PC-3 (cell line): ENCODE measurements around the gene SGCG. TPM values are rescaled to one million over a fixed set of nuclear protein-coding genes. Genes with fewer than 3 reads are reported as not detected.

Experiments used
- ATAC-seq: fragments of 200-7000 bp; cut with Tn5 transposase; 2 replicates; pipeline ENCODE4 v1.9.1; 2020; ENCODE audit warnings: mild to moderate bottlenecking, moderate library complexity
- BruUV-seq: library from RNA; stranded (reverse); fragments of 400-500 nt; replicated peaks from 2 replicates; lab custom pipeline; 2021; lab: Mats Ljungman, UMichigan
- CTCF ChIA-PET: fragments of 300-600 bp; sonication (Branson Sonifier 250); formaldehyde crosslinking; loops from one replicate; lab custom pipeline; 2022; ENCODE audit warnings: antibody characterized with exemption; lab: Charles Lee
- POLR2A ChIA-PET: fragments of 300-600 bp; sonication (Branson Sonifier 250); formaldehyde crosslinking; loops from one replicate; lab custom pipeline; 2022; ENCODE audit warnings: antibody characterized with exemption; ENCODE audit not compliant: unreplicated experiment; lab: Charles Lee
- DNase-seq: peaks from one replicate; pipeline ENCODE4 v3.0.0-alpha.2; 2015
- H2AFZ ChIP-seq: fragments of 300-600 bp; sonication (generic); 2 replicates; pipeline ENCODE4 v1.6.0; 2016; ENCODE audit warnings: antibody characterized with exemption, low read length
- H3F3A ChIP-seq: fragments of 300-600 bp; sonication (generic); one replicate; pipeline ENCODE4 v1.6.0; 2017; ENCODE audit warnings: antibody characterized with exemption, low read length, control low read depth, mild to moderate bottlenecking; ENCODE audit not compliant: unreplicated experiment
- H3K27ac ChIP-seq: fragments of 300-600 bp; sonication (generic); 2 replicates; pipeline ENCODE4 v1.5.1; 2016; ENCODE audit warnings: mild to moderate bottlenecking, low read length
- H3K27me3 ChIP-seq: fragments of 300-600 bp; sonication (generic); 2 replicates; pipeline ENCODE4 v1.6.1; 2016; ENCODE audit warnings: low read length, mixed read lengths
- H3K36me3 ChIP-seq: fragments of 300-600 bp; sonication (generic); 2 replicates; pipeline ENCODE4 v1.6.1; 2016; ENCODE audit warnings: low read depth, mixed run types, low read length, mixed read lengths
- H3K4me1 ChIP-seq: fragments of 300-600 bp; sonication (generic); 2 replicates; pipeline ENCODE4 v1.5.1; 2016; ENCODE audit warnings: low read length; ENCODE audit not compliant: insufficient read depth
- H3K4me2 ChIP-seq: fragments of 300-600 bp; sonication (generic); 2 replicates; pipeline ENCODE4 v1.6.0; 2016; ENCODE audit warnings: low read length
- H3K4me3 ChIP-seq: fragments of 300-600 bp; sonication (generic); 2 replicates; pipeline ENCODE4 v1.5.1; 2016; ENCODE audit warnings: mild to moderate bottlenecking, low read length, mixed read lengths
- H3K79me2 ChIP-seq: fragments of 300-600 bp; sonication (generic); 2 replicates; pipeline ENCODE4 v1.6.1; 2017; ENCODE audit warnings: low read length, mixed read lengths
- H3K9ac ChIP-seq: fragments of 300-600 bp; sonication (generic); 2 replicates; pipeline ENCODE4 v1.6.0; 2016; ENCODE audit warnings: mild to moderate bottlenecking, low read length
- H3K9me2 ChIP-seq: fragments of 300-600 bp; sonication (generic); replicated peaks from 2 replicates; pipeline ENCODE4 v1.6.1; 2016; ENCODE audit warnings: mixed run types, low read length, mixed read lengths
- H3K9me3 ChIP-seq: fragments of 300-600 bp; sonication (generic); 2 replicates; pipeline ENCODE4 v1.6.1; 2016; ENCODE audit warnings: low read length, mixed read lengths
- H4K20me1 ChIP-seq: fragments of 300-600 bp; sonication (generic); 2 replicates; pipeline ENCODE4 v1.6.1; 2016; ENCODE audit warnings: low read length, mixed read lengths
- CTCF ChIP-seq: fragments of 300-600 bp; sonication (generic); conservative IDR thresholded peaks from 2 replicates; pipeline ENCODE4 v1.5.1; 2017; ENCODE audit warnings: antibody characterized with exemption, low read depth, mild to moderate bottlenecking, low read length
- EZH2 ChIP-seq: fragments of 300-600 bp; sonication (generic); IDR thresholded peaks from one replicate; pipeline ENCODE4 v1.6.1; 2017; ENCODE audit warnings: antibody characterized with exemption, mild to moderate bottlenecking, low read length; ENCODE audit not compliant: unreplicated experiment
- EZH2phosphoT487 ChIP-seq: fragments of 300-600 bp; sonication (generic); IDR thresholded peaks from 2 replicates; pipeline ENCODE4 v1.6.1; 2018; ENCODE audit warnings: mild to moderate bottlenecking, antibody characterized with exemption, low read length, borderline replicate concordance
- intact Hi-C: fragments of 100-400 bp; cut with micrococcal nuclease; formaldehyde crosslinking; loops from 2 replicates; pipeline ENCODE4 v1.9.0; 2023
- total RNA-seq: library from RNA; depleted of rRNA; stranded (reverse); fragments of >200 nt; gene quantifications from 2 replicates; pipeline ENCODE4 v1.2.3, GENCODE V29; 2014

The SGCG gene
- total RNA-seq, 1 experiment from 2014 or later: not detected

- no peaks in the 10 kb centered on the region for H3K9me2 ChIP-seq
- H3K4me3 ChIP-seq: no peak overlapping the region
- intact Hi-C loops: no loop called here
- H3K27me3 ChIP-seq: peaks cover 57% of the 10 kb centered on the region
- ChIA-PET CTCF (no interaction called here), POLR2A (no interaction called here)
- DNase-seq (no peak), ATAC-seq (no peak)
- H2AFZ ChIP-seq: no peak overlapping the region
- no peaks in the 10 kb centered on the region for H3K9me3 ChIP-seq
- no peaks in the 10 kb centered on the region for H3K79me2 ChIP-seq
- H3K4me2 ChIP-seq: no peak overlapping the region
- H3F3A ChIP-seq: no peaks in the 10 kb centered on the region
- no peaks in the 10 kb centered on the region for H3K4me1 ChIP-seq
- H3K36me3 ChIP-seq: no peaks in the 10 kb centered on the region
- no peak for TF ChIP-seq CTCF
- TF ChIP-seq EZH2: no peak
- no peak for TF ChIP-seq EZH2phosphoT487
- H3K9ac ChIP-seq: no peak overlapping the region
- no TSS peak for BruUV-seq
- no peaks in the 10 kb centered on the region for H4K20me1 ChIP-seq
- H3K27ac ChIP-seq: no peak overlapping the region
Measured at GRCh38 chr13:23183292-23183691, 2.5 kb downstream of the SGCG start.

- Histone ChIP-seq H3K9me2 (no peaks in the 10 kb centered on the region), H3K9ac (no peak overlapping the region), H3K4me3 (no peak overlapping the region), H3K4me2 (no peak overlapping the region), H3K79me2 (no peaks in the 10 kb centered on the region), H3K4me1 (no peaks in the 10 kb centered on the region), H3K27ac (no peak overlapping the region), H3K27me3 (peaks cover 38% of the 10 kb centered on the region), H3K36me3 (no peaks in the 10 kb centered on the region), H3K9me3 (no peaks in the 10 kb centered on the region), H4K20me1 (no peaks in the 10 kb centered on the region), H2AFZ (no peak overlapping the region), H3F3A (no peaks in the 10 kb centered on the region)
- POLR2A ChIA-PET: no interaction called here
- ATAC-seq (no peak), DNase-seq (no peak)
- CTCF ChIA-PET: no interaction called here
- BruUV-seq: no TSS peak
- intact Hi-C loops: no loop called here
- TF ChIP-seq CTCF: no peak
- no peak for TF ChIP-seq EZH2
- no peak for TF ChIP-seq EZH2phosphoT487
Measured at GRCh38 chr13:23185542-23185941, 4.8 kb downstream of the SGCG start.

- Histone ChIP-seq H3K27ac (no peak overlapping the region), H3K4me3 (no peak overlapping the region), H4K20me1 (no peaks in the 10 kb centered on the region), H3K4me2 (no peak overlapping the region), H3F3A (no peaks in the 10 kb centered on the region), H3K79me2 (no peaks in the 10 kb centered on the region), H3K9me3 (no peaks in the 10 kb centered on the region), H3K9ac (no peak overlapping the region), H3K9me2 (no peaks in the 10 kb centered on the region), H3K36me3 (no peaks in the 10 kb centered on the region), H3K4me1 (no peaks in the 10 kb centered on the region), H3K27me3 (peaks cover 54% of the 10 kb centered on the region), H2AFZ (no peak overlapping the region)
- ATAC-seq (no peak), DNase-seq (no peak)
- POLR2A ChIA-PET: no interaction called here
- CTCF ChIA-PET: no interaction called here
- no TSS peak for BruUV-seq
- intact Hi-C loops: no loop called here
- TF ChIP-seq EZH2phosphoT487: no peak
- TF ChIP-seq CTCF: no peak
- no peak for TF ChIP-seq EZH2
Measured at GRCh38 chr13:23201870-23202269, 21.1 kb downstream of the SGCG start.
